Stimulated activated CD8-positive, alpha-beta memory T cell treated with anti-CD3 and anti-CD28 coated beads, Interleukin-4, amount 100 ng/mL, for 4 hours (primary cell): ENCODE results near the gene MIF4GD.
"Not testable (repeated sequence)": the region's sequence is repeated elsewhere in the genome, so short reads cannot be mapped to it uniquely, and the experiment has no call there.

Source experiments
- DNase-seq, 2 donors: peaks; one replicate each; pipeline ENCODE4 v3.0.0-alpha.2; 2020; ENCODE audit warnings: low read depth in 2 of 2, low spot score in 1 of 2

MIF4GD gene

GRCh38 chr17:75288770-75289114 lies 17.7 kb upstream of the MIF4GD start:
- peak in 1 of 2 donors; percentile 16 for DNase-seq

- no peak for DNase-seq
Observed at GRCh38 chr17:75288359-75288758, 17.3 kb upstream of the MIF4GD start.

DNA sequence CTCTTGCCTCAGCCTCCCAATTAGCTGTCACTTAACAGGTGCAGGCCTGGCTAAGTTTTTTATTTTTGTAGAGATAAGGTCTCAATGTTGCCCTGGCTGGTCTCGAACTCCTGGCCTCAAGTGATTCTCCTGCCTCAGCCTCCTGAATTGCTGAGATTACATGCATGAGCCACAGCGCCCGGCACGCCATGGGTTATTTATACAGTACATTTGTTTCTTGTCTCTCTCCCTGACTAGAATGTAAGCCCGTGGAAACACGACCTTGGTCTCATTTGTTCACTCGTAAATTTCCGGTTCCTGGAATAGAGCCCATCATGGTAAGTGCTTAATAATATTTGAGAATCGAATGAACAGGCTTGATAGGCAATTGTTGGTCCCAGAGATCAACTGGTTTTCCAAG lies 16.2 kb upstream of the MIF4GD start:
- no peak for DNase-seq

- no peak for DNase-seq
Observed at GRCh38 chr17:75285123-75285522, 14.1 kb upstream of the MIF4GD start.

DNA sequence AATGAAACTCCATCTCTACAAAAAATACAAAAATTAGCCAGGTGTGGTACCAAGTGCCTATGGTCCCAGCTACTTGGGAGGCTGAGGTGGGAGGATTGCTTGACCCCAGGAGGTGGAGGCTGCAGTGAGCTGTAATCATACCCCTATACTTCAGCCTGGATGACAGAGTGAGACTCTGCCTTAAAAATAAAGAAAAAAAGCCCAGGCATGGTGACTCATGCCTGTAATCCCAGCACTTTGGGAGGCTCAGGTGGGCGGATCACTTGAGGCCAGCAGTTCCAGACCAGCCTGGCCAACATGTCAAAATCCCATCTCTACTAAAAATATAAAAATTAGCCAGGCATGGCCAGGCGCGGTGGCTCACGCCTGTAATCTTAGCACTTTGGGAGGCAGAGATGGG lies 9.2 kb upstream of the MIF4GD start:
- DNase-seq = not testable (repeated sequence)

DNA sequence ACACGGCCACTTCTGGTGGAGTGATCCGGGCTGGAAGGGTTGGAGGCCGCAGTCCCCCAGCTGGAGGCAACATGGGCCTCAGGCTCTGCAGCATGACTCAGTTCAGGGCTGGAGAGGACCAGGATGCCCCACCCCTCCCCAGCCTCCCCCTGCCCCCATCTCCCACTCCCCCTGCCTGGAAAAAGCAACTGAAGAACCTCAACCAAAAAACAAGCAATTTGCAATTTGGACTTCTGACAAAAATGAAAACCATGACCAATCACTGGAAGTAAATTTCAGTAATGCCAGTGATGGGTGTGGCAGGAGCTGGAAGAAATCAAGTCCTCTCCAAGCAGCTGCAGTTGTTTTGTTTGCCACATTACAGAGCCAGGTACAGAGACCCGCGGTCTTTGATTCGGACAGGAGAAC lies 6.6 kb upstream of the MIF4GD start:
- DNase-seq = no peak

- no peak for DNase-seq
Observed at GRCh38 chr17:75273977-75274708, 3.1 kb upstream of the MIF4GD start.

- no peak for DNase-seq
Observed at GRCh38 chr17:75272848-75273184, 1.8 kb upstream of the MIF4GD start.

GRCh38 chr17:75271955-75272847 lies 1.2 kb upstream of the MIF4GD start:
- no peak for DNase-seq

GRCh38 chr17:75271233-75271954 lies 363 bp upstream of the MIF4GD start:
- DNase-seq = peak; percentile 58 to 76

DNA sequence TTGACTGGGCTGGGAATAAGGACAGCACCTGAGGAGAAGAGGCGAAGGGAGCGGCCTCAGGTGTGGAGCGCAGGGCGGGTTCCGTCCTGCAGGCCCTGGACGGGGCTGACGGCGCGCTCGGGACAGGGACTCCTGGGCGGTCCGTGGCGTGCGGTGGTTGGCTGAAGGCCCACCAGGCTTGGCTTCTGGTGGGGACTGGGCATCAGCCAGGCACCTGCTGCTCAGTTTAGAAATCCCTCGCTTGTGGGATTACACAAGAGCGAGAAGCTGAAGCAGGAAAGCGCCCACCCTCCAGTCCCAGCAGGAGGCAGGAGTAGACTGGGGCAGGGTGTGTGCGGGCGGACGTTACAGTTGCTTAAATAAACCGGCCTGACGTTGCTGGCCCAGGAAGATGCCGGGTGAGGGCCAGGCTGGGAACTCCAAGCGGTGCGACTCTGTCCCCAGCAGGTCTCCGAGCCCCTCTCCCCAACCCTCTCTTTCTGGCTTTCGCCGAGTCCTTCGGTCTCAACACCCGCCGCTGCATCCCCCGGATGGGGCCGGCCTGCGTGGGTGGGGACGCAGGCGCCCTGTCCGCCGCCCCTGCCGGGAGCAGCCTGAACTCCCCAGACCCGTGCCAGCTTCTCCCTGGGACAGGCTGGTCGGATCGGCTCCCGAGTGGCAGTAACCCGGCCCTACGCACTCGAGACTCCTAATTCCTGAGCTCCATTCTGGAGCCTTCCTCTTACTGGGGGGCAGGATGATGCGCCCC lies 639 bp downstream of the MIF4GD start:
- DNase-seq = peak in 1 of 2 donors; percentile 24

- DNase-seq = no peak
Observed at GRCh38 chr17:75269844-75270217, 1.2 kb downstream of the MIF4GD start.

DNA sequence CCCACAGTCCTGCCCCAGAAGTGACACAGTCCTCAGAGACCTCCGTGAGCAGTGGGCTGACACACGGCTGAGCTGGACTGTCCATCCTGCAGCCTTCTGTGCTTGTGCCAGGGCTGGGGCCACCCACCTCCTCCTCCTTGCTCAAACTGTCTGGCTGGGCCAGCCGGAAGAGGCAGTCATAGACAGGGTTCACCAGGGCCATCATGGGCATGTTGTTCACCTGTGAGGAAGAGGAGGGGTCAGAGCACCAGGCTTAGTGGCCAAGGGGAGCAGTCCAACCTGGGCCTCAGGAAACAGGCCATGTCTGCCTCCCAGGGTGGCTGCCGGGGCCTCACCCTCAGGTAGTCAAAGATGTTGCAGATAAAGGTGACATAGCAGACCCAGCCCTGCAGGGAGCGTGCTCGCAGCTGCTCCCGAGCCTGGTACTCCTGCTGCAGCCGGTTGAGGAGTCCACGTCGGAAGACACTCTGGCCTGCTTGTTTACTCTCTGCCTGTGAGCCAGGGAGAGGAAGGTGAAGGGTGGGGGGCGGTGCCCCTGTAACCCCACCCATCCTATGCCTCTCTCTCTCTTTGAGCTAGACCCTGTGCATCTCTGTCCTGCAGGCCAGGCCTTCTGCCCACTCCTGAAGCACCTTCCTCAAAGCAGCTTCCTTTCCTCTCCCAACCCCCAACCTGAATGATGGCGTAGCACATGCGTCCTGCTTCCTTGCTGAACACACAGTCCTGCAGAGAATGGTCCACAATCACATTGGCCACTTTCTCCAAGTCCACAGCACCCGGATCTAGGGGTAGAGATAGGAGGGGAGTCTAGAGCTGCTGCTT lies 3.4 kb downstream of the MIF4GD start:
- no peak for DNase-seq

- DNase-seq = no peak
Observed at GRCh38 chr17:75267153-75267410, 3.9 kb downstream of the MIF4GD start.

GRCh38 chr17:75266316-75267152 lies 4.5 kb downstream of the MIF4GD start:
- DNase-seq = no peak

DNA sequence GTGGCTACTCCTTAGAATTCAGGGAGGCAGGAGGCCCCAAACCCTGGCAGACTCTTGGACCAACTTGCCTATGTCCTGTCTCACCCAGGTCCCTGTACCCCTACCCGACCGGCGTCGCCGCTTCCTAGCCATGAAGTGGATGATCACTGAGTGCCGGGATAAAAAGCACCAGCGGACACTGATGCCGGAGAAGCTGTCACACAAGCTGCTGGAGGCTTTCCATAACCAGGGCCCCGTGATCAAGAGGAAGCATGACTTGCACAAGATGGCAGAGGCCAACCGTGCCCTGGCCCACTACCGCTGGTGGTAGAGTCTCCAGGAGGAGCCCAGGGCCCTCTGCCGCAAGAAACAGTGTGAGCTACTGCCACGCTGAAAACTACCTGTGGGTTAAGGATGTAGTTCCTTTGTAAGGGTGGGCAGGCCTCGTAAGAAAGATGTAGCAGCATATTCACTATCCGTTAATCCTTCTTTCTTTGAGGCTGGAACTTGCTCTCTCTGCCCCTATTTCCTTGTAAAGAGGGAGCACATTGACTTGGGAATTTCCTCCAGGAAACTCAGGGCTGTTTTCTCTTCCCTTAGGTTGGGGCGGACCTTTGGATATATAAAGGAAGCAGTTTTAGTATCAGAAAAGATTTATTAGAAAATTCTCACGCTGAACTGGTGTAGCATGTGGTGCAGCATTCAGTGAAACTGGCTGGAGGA lies 5.3 kb downstream of the MIF4GD start:
- DNase-seq = no peak

GRCh38 chr17:75263055-75263454 lies 8.0 kb downstream of the MIF4GD start:
- no peak for DNase-seq

GRCh38 chr17:75262112-75262606 lies 8.9 kb downstream of the MIF4GD start:
- DNase-seq = no peak
